DND-41 (cell line): Measurements from ENCODE around the gene XYLT1.

ENCODE experiments used
- EZH2 ChIP-seq: IDR thresholded peaks from 3 replicates; pipeline ENCODE4 v1.6.1; 2012; ENCODE audit warnings: borderline replicate concordance, low read depth, mild to moderate bottlenecking, moderate library complexity, low read length, inconsistent platforms; ENCODE audit not compliant: severe bottlenecking
- TF ChIP-seq, protein P1 (sequence below): IDR thresholded peaks from 2 replicates; pipeline ENCODE4 v1.5.1; 2012; ENCODE audit warnings: borderline replicate concordance, low read length, moderate library complexity, mild to moderate bottlenecking; ENCODE audit not compliant: poor library complexity, severe bottlenecking; ENCODE audit errors: extremely low read depth

DNA sequence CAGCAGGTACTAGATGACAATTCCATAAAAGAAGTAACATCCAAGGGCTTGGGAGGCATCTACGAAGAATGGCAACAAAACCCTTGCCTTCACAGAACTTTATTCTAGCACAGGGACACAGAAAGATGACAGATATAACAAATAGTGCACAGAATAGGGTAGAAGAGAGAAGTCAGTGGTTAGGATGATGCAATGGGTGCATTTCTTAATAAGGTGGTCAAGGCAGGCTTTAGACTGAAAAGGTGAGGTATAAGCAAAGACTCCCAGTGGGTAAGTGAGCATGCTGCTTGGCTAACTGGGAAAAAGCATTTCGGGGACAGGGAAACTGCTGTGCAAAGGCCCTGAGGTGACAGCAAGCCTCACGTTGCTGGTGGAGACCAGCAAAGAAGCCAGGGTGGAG lies 175.9 kb downstream of the XYLT1 start:
- TF ChIP-seq, protein P1, sequence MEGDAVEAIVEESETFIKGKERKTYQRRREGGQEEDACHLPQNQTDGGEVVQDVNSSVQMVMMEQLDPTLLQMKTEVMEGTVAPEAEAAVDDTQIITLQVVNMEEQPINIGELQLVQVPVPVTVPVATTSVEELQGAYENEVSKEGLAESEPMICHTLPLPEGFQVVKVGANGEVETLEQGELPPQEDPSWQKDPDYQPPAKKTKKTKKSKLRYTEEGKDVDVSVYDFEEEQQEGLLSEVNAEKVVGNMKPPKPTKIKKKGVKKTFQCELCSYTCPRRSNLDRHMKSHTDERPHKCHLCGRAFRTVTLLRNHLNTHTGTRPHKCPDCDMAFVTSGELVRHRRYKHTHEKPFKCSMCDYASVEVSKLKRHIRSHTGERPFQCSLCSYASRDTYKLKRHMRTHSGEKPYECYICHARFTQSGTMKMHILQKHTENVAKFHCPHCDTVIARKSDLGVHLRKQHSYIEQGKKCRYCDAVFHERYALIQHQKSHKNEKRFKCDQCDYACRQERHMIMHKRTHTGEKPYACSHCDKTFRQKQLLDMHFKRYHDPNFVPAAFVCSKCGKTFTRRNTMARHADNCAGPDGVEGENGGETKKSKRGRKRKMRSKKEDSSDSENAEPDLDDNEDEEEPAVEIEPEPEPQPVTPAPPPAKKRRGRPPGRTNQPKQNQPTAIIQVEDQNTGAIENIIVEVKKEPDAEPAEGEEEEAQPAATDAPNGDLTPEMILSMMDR: no peak
- TF ChIP-seq EZH2: no peak
